H9 (cell line): ENCODE measurements around the gene BSPH1. TPM values are rescaled to one million over a fixed set of nuclear protein-coding genes. Genes with fewer than 3 reads are reported as not detected.

Source experiments
- DNase-seq: peaks from one replicate; pipeline ENCODE4 v3.0.0-alpha.2; 2017
- H2AFZ ChIP-seq: one replicate; pipeline ENCODE4 v1.6.1; 2013; ENCODE audit warnings: mild to moderate bottlenecking, low read length, control low read depth, moderate library complexity
- H2AK5ac ChIP-seq: 2 replicates; pipeline ENCODE4 v1.6.1; 2013; ENCODE audit warnings: low read length, control low read depth, mixed read lengths; ENCODE audit not compliant: insufficient read length
- H2BK120ac ChIP-seq: one replicate; pipeline ENCODE4 v1.6.1; 2013; ENCODE audit warnings: low read depth, mild to moderate bottlenecking, low read length, control low read depth, inconsistent platforms; ENCODE audit not compliant: poor library complexity, severe bottlenecking
- H2BK12ac ChIP-seq: 2 replicates; pipeline ENCODE4 v1.6.1; 2013; ENCODE audit warnings: low read length, control low read depth, mixed read lengths, low read depth; ENCODE audit not compliant: insufficient read length
- H2BK15ac ChIP-seq: 2 replicates; pipeline ENCODE4 v1.6.1; 2013; ENCODE audit warnings: low read depth, low read length, control low read depth
- H2BK20ac ChIP-seq: one replicate; pipeline ENCODE4 v1.6.1; 2013; ENCODE audit warnings: low read depth, mild to moderate bottlenecking, low read length, control low read depth, inconsistent platforms; ENCODE audit not compliant: poor library complexity, severe bottlenecking
- H2BK5ac ChIP-seq: 2 replicates; pipeline ENCODE4 v1.6.1; 2013; ENCODE audit warnings: low read length, control low read depth, mixed read lengths; ENCODE audit not compliant: insufficient read length
- H3K14ac ChIP-seq: 2 replicates; pipeline ENCODE4 v1.6.1; 2013; ENCODE audit warnings: low read length, control low read depth; ENCODE audit not compliant: insufficient read depth
- H3K18ac ChIP-seq: 2 replicates; pipeline ENCODE4 v1.6.1; 2013; ENCODE audit warnings: low read depth, mild to moderate bottlenecking, mixed read lengths, low read length, control low read depth; ENCODE audit not compliant: insufficient read length
- H3K23ac ChIP-seq: 2 replicates; pipeline ENCODE4 v1.6.1; 2013; ENCODE audit warnings: low read length, control low read depth, mixed read lengths, low read depth; ENCODE audit not compliant: insufficient read length
- H3K23me2 ChIP-seq: 2 replicates; pipeline ENCODE4 v1.6.1; 2013; ENCODE audit warnings: low read depth, mild to moderate bottlenecking, mixed read lengths, low read length, control low read depth; ENCODE audit not compliant: insufficient read length, poor library complexity, severe bottlenecking
- H3K27ac ChIP-seq: 2 replicates; pipeline ENCODE4 v1.5.1; 2013; ENCODE audit warnings: low read length, control low read depth, mixed read lengths, low read depth; ENCODE audit not compliant: insufficient read length
- H3K27me3 ChIP-seq: 2 replicates; pipeline ENCODE4 v1.6.1; 2013; ENCODE audit warnings: low read length, control low read depth, inconsistent platforms; ENCODE audit not compliant: insufficient read depth
- H3K4ac ChIP-seq: 2 replicates; pipeline ENCODE4 v1.6.1; 2013; ENCODE audit warnings: low read depth, mild to moderate bottlenecking, control low read depth, inconsistent platforms, low read length, moderate library complexity
- H3K4me1 ChIP-seq: 2 replicates; pipeline ENCODE4 v1.6.1; 2013; ENCODE audit warnings: low read length, control low read depth, inconsistent platforms; ENCODE audit not compliant: insufficient read depth
- H3K4me2 ChIP-seq: 2 replicates; pipeline ENCODE4 v1.6.1; 2013; ENCODE audit warnings: low read length, control low read depth, mixed read lengths; ENCODE audit not compliant: insufficient read length, insufficient read depth
- H3K56ac ChIP-seq: 2 replicates; pipeline ENCODE4 v1.6.1; 2013; ENCODE audit warnings: low read depth, mild to moderate bottlenecking, mixed read lengths, low read length, control low read depth; ENCODE audit not compliant: insufficient read length
- H3K79me1 ChIP-seq: 2 replicates; pipeline ENCODE4 v1.6.1; 2013; ENCODE audit warnings: low read depth, mild to moderate bottlenecking, moderate library complexity, low read length, control low read depth, inconsistent platforms; ENCODE audit not compliant: insufficient read depth, poor library complexity, severe bottlenecking
- H3K79me2 ChIP-seq: 2 replicates; pipeline ENCODE4 v1.6.1; 2013; ENCODE audit warnings: low read length, control low read depth, inconsistent platforms; ENCODE audit not compliant: insufficient read depth
- H3K9ac ChIP-seq: 2 replicates; pipeline ENCODE4 v1.6.1; 2013; ENCODE audit warnings: low read length, control low read depth, mixed read lengths; ENCODE audit not compliant: insufficient read length; ENCODE audit errors: extremely low read depth
- H3K9me3 ChIP-seq: one replicate; pipeline ENCODE4 v1.6.1; 2013; ENCODE audit warnings: low read depth, low read length, inconsistent platforms; ENCODE audit not compliant: control insufficient read depth
- H3T11ph ChIP-seq: one replicate; pipeline ENCODE4 v1.6.1; 2013; ENCODE audit warnings: mild to moderate bottlenecking, low read length, control low read depth, inconsistent platforms
- H4K20me1 ChIP-seq: one replicate; pipeline ENCODE4 v1.6.1; 2013; ENCODE audit not compliant: control insufficient read depth, insufficient read length, insufficient read depth
- H4K5ac ChIP-seq: 2 replicates; pipeline ENCODE4 v1.6.1; 2013; ENCODE audit warnings: low read depth, mild to moderate bottlenecking, mixed read lengths, low read length, control low read depth; ENCODE audit not compliant: insufficient read length
- H4K8ac ChIP-seq: replicated peaks from 2 replicates; pipeline ENCODE4 v1.6.1; 2013; ENCODE audit warnings: low read length, control low read depth, mixed read lengths, low read depth; ENCODE audit not compliant: insufficient read length
- H4K91ac ChIP-seq: 2 replicates; pipeline ENCODE4 v1.6.1; 2013; ENCODE audit warnings: low read depth, mild to moderate bottlenecking, moderate library complexity, mixed read lengths, low read length, control low read depth; ENCODE audit not compliant: insufficient read length
- H3K27ac Mint-ChIP-seq, 3 experiments: 2 replicates in 2 of 3; 3 replicates in 1 of 3; pipeline ENCODE4 v1.8.0; 2020 to 2021; ENCODE audit warnings: mixed read lengths in 3 of 3, mild to moderate bottlenecking in 1 of 3, moderate library complexity in 1 of 3
- H3K27me3 Mint-ChIP-seq: 2 replicates; pipeline ENCODE4 v1.8.0; 2021; ENCODE audit warnings: low read depth, mild to moderate bottlenecking, moderate library complexity, mixed read lengths
- H3K36me3 Mint-ChIP-seq, 3 experiments: 2 replicates in 2 of 3; 3 replicates in 1 of 3; pipeline ENCODE4 v1.8.0; 2020 to 2021; ENCODE audit warnings: low read depth in 3 of 3, mixed read lengths in 3 of 3; ENCODE audit not compliant: insufficient read depth in 1 of 3
- H3K4me1 Mint-ChIP-seq, 2 experiments: 2 replicates each; pipeline ENCODE4 v1.8.0; 2020; ENCODE audit warnings: mixed read lengths in 2 of 2
- H3K4me3 Mint-ChIP-seq, 2 experiments: 2 replicates in 1 of 2; 3 replicates in 1 of 2; pipeline ENCODE4 v1.8.0; 2020 to 2021; ENCODE audit warnings: mild to moderate bottlenecking in 2 of 2, mixed read lengths in 2 of 2, moderate library complexity in 1 of 2
- H3K9me3 Mint-ChIP-seq, 2 experiments: 2 replicates in 1 of 2; 3 replicates in 1 of 2; pipeline ENCODE4 v1.8.0; 2020; ENCODE audit warnings: mild to moderate bottlenecking in 2 of 2, mixed read lengths in 2 of 2, moderate library complexity in 1 of 2
- CTCF ChIP-seq: fragments of 200-600 bp; sonication (generic); conservative IDR thresholded peaks from 3 replicates; pipeline ENCODE4 v1.8.0; 2021; ENCODE audit warnings: antibody characterized with exemption, mild to moderate bottlenecking
- WGBS: extraction: QIAGEN DNeasy Blood & Tissue Kit; methylation state at CpG from one replicate; pipeline ENCODE4 v1.1.7; 2013; ENCODE audit warnings: missing lambda C conversion rate, low lambda C conversion rate, mixed read lengths; ENCODE audit not compliant: insufficient read length; ENCODE audit errors: extremely low coverage; 5-methylcytosine and 5-hydroxymethylcytosine counted together
- total RNA-seq: library from RNA; stranded (reverse); gene quantifications from 2 replicates; pipeline ENCODE4 v1.2.1, GENCODE V29; 2021

The BSPH1 gene
- total RNA-seq, 1 experiment from 2014 or later = not detected

DNA sequence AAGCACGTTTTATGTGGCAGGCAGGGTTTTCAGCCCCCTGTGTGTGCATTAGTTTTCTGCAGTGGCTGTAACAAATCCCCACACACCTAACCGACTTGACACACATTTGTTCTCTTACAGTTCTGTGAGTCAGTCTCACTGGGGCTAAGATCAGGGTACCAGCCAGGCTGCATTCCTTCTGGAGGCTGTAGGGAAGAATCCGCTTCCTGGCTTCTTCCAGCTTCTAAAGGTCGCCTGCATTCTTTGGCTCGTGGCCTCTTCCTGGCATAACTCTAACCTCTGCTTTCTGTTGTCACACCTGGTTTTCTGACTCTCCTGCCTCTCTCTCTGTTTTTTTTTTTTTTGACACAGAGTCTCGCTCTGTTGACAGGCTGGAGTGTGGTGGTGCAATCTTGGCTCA is 8.9 kb upstream of the BSPH1 start:
- Histone ChIP-seq H3K27me3 (no peaks in the 10 kb centered on the region), H3K9ac (no peak overlapping the region), H2BK15ac (no peak overlapping the region), H4K8ac (no peak overlapping the region), H3K27ac (no peak overlapping the region), H3K9me3 (no peaks in the 10 kb centered on the region), H3K4me1 (no peaks in the 10 kb centered on the region), H2BK5ac (no peak overlapping the region), H3K23me2 (no peaks in the 10 kb centered on the region), H4K5ac (no peak overlapping the region), H2BK20ac (no peak overlapping the region), H4K91ac (no peak overlapping the region), H3K79me2 (no peaks in the 10 kb centered on the region), H3K4me2 (no peak overlapping the region), H4K20me1 (no peaks in the 10 kb centered on the region), H2BK120ac (no peak overlapping the region), H3K4ac (no peak overlapping the region), H2BK12ac (no peak overlapping the region), H3K79me1 (no peaks in the 10 kb centered on the region), H3K56ac (no peak overlapping the region), H3T11ph (no peak overlapping the region), H3K23ac (no peak overlapping the region), H3K18ac (no peak overlapping the region), H3K14ac (no peak overlapping the region), H2AK5ac (no peak overlapping the region), H2AFZ (no peak overlapping the region)
- H3K9me3 Mint-ChIP-seq = peaks cover 7 to 12% of the 10 kb centered on the region in 2 experiments; a peak in 4 of 5 replicates
- no peak overlapping the region for H3K4me3 Mint-ChIP-seq
- DNase-seq = no peak
- no peak for TF ChIP-seq CTCF
- no CpG with 5 or more reads among the region's 6 CpGs for WGBS
- H3K4me1 Mint-ChIP-seq = peaks cover 5 to 6% of the 10 kb centered on the region in 2 experiments
- no peak overlapping the region for H3K27ac Mint-ChIP-seq
- H3K27me3 Mint-ChIP-seq = peaks cover 3% of the 10 kb centered on the region; the same call in 1 of the 2 replicates
- H3K36me3 Mint-ChIP-seq = no peaks in the 10 kb centered on the region; a peak in 1 of 7 replicates
